ENCODE results near the gene ZNF808. TPM values are rescaled to one million over a fixed set of nuclear protein-coding genes. Genes with fewer than 3 reads are reported as not detected.
"Not testable (repeated sequence)": the region's sequence is repeated elsewhere in the genome, so short reads cannot be mapped to it uniquely, and the experiment has no call there.

The ZNF808 gene
- total RNA-seq, 2 donors from 2014 or later, result 22.0 to 30.3 TPM

GRCh38 chr19:52520013-52520412 lies 7.5 kb upstream of the ZNF808 start:
- Histone ChIP-seq H3K27ac (no peak overlapping the region), H3K36me3 (no peaks in the 10 kb centered on the region), H3K9me3 (peaks cover 0 to 9% of the 10 kb centered on the region in 2 donors), H3K27me3 (no peaks in the 10 kb centered on the region), H3K4me1 (no peaks in the 10 kb centered on the region), H3K4me3 (no peak overlapping the region)
- DNase-seq (ENCODE audit: low spot score), result no peak
- TF ChIP-seq CTCF (IDR thresholded peaks at IDR 0.05), result no peak

- TF ChIP-seq CTCF (IDR thresholded peaks at IDR 0.05), result no peak
- H3K36me3 ChIP-seq, result no peaks in the 10 kb centered on the region
- no peaks in the 10 kb centered on the region for H3K27me3 ChIP-seq
- H3K9me3 ChIP-seq, result peaks cover 0 to 4% of the 10 kb centered on the region in 2 donors
- H3K4me1 ChIP-seq, result no peaks in the 10 kb centered on the region
- no peak for DNase-seq (ENCODE audit: low spot score)
- H3K4me3 ChIP-seq, result no peak overlapping the region
- no peak overlapping the region for H3K27ac ChIP-seq
Measured at GRCh38 chr19:52522551-52522950, 4.9 kb upstream of the ZNF808 start.

- H3K4me1 ChIP-seq, result peaks cover 0 to 11% of the 10 kb centered on the region in 2 donors
- no peaks in the 10 kb centered on the region for H3K27me3 ChIP-seq
- H3K36me3 ChIP-seq, result no peaks in the 10 kb centered on the region
- H3K9me3 ChIP-seq, result peaks cover 0 to 4% of the 10 kb centered on the region in 2 donors
- no peak overlapping the region for H3K4me3 ChIP-seq
- no peak for DNase-seq (ENCODE audit: low spot score)
- no peak for TF ChIP-seq CTCF (IDR thresholded peaks at IDR 0.05)
- no peak overlapping the region for H3K27ac ChIP-seq
Measured at GRCh38 chr19:52524086-52524485, 3.4 kb upstream of the ZNF808 start.

GRCh38 chr19:52527956-52528351 lies 486 bp downstream of the ZNF808 start:
- TF ChIP-seq CTCF (IDR thresholded peaks at IDR 0.05), result no peak
- DNase-seq (ENCODE audit: low spot score), result no peak

GRCh38 chr19:52532480-52532879 lies 5.0 kb downstream of the ZNF808 start:
- Histone ChIP-seq H3K27ac (no peak overlapping the region), H3K36me3 (peaks cover 5% of the 10 kb centered on the region), H3K4me1 (peaks cover 0 to 24% of the 10 kb centered on the region in 2 donors), H3K4me3 (no peak overlapping the region), H3K27me3 (no peaks in the 10 kb centered on the region), H3K9me3 (no peaks in the 10 kb centered on the region)
- TF ChIP-seq CTCF (IDR thresholded peaks at IDR 0.05), result no peak
- DNase-seq (ENCODE audit: low spot score), result no peak

More at GRCh38 chr19:52527956-52528351, 486 bp downstream of the ZNF808 start:
- no peaks in the 10 kb centered on the region for H3K9me3 ChIP-seq
- H3K27ac ChIP-seq, result peak overlapping the region; percentile 81 to 91
- peaks cover 0 to 11% of the 10 kb centered on the region in 2 donors for H3K4me1 ChIP-seq
- peaks cover 2% of the 10 kb centered on the region for H3K36me3 ChIP-seq
- H3K4me3 ChIP-seq, result peak overlapping the region; percentile 73 to 79
- no peaks in the 10 kb centered on the region for H3K27me3 ChIP-seq

GRCh38 chr19:52533901-52534300 lies 6.4 kb downstream of the ZNF808 start:
- Histone ChIP-seq H3K36me3 (peaks cover 5% of the 10 kb centered on the region), H3K4me3 (no peak overlapping the region), H3K4me1 (peaks cover 0 to 13% of the 10 kb centered on the region in 2 donors), H3K9me3 (no peaks in the 10 kb centered on the region), H3K27me3 (no peaks in the 10 kb centered on the region), H3K27ac (peak overlapping the region; percentile 48 to 58)
- no peak for DNase-seq (ENCODE audit: low spot score)
- TF ChIP-seq CTCF (IDR thresholded peaks at IDR 0.05), result no peak

GRCh38 chr19:52535385-52535770 lies 7.9 kb downstream of the ZNF808 start:
- DNase-seq (ENCODE audit: low spot score); H3K27me3 ChIP-seq; H3K36me3 ChIP-seq; H3K9me3 ChIP-seq: not testable (repeated sequence)
- H3K27ac ChIP-seq, result peak overlapping the region; percentile 71 to 83
- H3K4me1 ChIP-seq, result peaks cover 0 to 13% of the 10 kb centered on the region in 2 donors
- peak overlapping the region; percentile 49 to 60 for H3K4me3 ChIP-seq
